HG03139 (cell line): Measurements from ENCODE around the gene ANKRD34A.
A peak's percentile ranks its signal among the peaks of the same experiment; 100 is the strongest.

Experiments used
- ATAC-seq: cut with Tn5 transposase; IDR thresholded peaks from one replicate; pipeline ENCODE4 v1.9.1; 2021; ENCODE audit not compliant: unreplicated experiment

ANKRD34A gene

DNA sequence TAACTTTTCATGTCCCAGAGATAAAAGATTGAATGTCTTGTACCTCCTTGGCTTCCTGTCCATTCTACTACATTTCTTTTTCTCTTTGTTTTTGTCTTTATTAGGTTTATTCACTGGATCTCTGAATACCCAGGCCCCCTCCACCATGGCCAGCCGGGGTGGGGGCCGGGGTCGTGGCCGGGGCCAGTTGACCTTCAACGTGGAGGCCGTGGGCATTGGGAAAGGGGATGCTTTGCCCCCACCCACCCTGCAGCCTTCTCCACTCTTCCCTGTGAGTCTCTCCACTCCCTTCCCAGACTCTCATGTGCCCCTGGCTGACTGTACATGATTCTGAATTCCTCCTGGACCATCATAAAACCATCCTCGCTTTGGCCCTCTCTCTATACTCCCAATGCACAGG lies 10.3 kb upstream of the ANKRD34A start:
- no peak for ATAC-seq

DNA sequence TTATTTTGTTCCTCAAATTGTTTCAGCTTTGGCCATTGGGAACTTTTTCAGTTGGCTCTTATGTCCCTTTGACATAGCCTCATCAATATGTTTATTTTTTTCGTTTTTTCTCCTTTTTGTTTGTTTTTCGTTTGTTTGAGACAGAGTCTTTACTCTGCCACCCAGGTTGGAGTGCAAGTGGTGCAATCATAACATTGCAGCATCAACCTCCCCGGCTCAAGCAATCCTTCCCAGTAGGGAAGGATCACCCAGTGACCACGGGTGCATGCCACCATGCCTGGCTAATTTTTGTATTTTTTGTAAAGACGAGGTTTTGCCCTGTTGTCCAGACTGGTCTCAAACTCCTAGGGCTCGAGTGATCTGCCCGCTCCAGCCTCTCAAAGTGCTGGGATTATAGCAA lies 8.2 kb upstream of the ANKRD34A start:
- no peak for ATAC-seq

DNA sequence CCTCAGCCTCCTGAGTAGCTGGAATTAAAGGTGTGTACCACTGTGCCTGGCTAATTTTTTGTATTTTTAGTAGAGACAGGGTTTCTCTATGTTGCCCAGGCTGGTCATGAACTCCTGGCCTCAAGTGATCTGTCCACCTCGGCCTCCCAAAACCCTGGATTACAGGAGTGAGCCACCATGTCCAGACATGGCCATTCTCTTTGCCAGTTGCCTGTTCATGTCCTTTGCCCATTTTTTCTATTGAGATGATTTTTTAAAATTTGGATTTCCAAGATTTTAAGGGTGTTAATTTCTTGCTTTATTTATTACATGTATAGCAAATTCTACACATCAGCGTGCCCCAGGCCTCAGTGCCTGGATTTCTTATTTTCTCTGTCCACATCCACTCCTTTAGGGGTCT lies 2.9 kb upstream of the ANKRD34A start:
- no peak for ATAC-seq

DNA sequence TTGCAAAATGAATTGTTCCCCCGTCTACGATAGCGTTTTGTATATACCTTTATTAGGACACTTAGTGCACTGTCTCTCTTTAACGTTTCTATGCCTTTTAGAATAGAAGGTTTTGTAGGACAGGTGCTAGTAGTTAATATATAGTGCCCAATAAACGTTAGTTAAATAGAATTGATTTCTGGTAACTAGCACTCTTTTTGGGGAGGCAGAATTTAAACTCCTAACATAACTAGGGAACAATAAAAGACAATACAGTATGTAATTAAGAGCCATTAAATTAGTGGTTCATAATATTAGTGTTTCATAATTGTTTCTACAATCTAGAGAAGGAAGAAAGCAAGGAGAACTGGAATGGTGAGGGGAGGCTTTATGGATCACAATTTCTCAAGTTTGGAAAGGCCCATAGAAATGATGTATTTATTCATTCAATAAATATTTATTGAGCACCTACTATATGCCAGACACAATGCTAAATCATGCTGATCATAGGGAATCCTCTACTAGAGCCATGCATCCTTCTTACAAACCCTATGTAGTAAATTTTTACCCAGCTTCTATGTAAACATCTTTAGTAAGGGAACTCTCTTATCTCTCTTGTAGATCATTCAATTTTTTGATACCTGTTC lies 857 bp upstream of the ANKRD34A start:
- no peak for ATAC-seq

DNA sequence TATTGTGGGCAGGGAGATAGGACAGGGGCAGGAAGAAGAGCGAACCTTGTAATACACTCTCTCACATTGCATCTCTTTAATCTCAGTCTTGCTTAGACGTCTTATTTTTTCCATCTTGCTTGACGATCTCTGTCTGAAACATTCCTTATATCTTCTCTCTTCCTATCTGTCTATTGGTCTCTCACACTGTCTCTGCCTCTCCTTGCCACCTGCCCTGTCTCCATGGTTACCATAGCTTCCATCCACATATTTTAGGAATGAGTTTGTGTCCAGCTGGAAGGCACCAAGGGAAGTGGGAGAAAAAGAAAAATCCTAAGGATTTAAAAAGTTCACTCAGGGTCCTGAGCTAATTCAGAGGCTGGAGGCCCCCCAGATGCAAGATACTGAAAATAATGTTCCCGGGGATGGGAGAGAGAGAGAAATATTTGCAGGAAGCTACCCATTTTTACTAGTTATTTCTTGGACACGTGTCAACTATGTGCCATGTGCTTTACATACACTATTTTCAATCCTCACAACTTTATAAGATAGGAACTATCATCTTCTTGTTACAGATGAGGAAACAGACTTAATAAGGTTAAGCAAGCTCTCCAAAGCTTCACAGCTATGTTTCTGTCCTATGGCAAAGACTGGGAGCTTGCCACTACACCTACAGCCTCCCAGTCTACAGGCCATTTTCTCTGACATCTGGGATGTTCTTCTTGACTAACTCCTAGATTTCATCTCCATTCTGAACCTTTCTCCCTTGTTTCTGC lies 933 bp downstream of the ANKRD34A start:
- ATAC-seq: no peak

DNA sequence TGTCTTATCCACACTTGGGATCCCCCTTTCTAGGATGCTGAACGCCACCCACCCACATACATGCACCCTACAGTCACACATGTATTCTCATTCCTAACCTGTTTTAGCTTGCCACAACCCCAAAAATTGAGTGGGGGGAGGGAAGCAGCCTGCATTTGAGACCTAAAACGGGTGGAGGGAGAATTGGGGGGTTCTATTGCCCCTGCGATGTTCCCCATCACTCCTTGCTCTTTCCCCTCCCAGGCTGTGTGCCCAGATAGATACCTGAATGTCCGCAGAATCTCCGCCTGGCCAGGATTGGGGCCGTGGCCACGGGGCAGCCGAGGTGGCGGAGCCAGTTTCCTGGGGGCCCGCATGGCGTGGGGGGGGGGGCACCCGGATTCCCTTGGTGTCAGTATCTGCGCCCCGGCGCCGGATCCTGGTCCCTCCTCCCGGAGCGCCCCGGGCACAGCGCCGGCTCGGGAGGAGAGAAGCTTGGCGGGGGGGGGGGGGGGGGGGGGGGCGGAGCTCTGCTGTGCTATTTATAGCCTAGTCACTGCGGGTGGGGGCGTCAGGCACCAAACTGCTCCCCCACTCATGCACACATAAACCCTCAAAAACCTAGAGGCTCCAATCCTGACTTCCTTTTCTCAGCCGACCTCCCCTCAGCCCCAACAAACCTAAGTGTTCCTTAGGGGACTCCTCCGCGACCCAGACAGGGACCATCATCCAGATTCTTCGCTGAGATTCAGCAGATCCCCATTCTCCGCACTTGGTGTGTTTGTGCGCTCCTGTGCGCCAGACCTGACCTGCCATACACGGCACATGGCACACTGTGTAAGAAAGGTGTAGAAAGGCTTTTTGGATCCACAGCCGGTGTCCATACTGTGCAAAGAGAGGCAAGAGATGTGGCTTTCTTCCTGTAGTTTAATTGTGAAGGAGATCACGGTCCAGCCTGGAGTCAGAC lies 1.9 kb downstream of the ANKRD34A start:
- no peak for ATAC-seq

DNA sequence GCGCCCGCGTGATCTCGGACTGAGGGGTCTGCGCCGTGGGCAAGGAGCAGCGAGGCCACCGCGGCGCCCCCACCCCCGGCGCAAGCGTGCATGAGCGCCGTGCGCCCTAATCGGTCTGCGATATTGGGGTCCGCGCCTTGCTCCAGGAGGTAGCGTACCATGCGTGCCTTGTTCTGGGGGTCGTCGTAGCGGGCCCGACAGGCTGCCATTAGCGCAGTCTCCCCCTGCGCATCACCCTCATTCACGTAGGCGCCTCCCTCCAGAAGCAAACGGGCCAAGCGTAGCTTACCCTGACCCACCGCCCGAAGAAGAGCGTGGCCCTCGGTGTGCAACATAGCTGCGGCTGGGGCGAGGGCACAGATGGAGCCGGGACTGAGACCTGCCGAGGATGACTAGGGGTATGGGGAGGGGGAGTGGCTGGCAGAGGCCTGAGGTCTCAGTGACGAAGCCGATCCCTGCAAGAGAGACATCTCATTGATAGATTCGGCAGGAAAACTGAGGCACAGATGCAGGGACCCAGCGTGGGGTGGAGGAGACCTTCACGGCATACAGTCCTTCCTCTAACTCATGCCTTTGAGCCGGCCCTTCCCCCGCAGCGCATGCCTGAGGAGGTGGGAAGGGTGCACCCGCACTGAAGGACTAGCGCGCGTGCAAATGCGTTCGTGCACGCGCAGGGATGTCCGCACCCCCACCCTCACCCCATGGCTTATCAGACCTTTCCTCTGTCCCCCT lies 2.8 kb downstream of the ANKRD34A start:
- no peak for ATAC-seq

DNA sequence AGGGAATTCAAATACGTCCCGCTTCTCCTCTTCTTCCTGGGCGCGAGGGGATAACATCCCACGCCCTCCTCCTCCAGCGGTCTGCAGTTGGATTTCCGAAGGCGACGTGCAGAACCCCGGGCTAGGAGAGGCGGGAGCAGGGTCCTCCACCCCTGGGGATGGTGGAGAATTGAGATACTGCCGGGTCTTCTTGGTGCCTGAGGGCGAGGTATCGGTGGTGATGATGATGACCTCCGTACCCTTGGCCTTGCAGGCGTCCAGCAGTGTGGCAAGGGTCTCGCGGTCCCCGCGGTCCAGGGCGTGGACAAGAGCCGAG lies 3.3 kb downstream of the ANKRD34A start:
- no peak for ATAC-seq

DNA sequence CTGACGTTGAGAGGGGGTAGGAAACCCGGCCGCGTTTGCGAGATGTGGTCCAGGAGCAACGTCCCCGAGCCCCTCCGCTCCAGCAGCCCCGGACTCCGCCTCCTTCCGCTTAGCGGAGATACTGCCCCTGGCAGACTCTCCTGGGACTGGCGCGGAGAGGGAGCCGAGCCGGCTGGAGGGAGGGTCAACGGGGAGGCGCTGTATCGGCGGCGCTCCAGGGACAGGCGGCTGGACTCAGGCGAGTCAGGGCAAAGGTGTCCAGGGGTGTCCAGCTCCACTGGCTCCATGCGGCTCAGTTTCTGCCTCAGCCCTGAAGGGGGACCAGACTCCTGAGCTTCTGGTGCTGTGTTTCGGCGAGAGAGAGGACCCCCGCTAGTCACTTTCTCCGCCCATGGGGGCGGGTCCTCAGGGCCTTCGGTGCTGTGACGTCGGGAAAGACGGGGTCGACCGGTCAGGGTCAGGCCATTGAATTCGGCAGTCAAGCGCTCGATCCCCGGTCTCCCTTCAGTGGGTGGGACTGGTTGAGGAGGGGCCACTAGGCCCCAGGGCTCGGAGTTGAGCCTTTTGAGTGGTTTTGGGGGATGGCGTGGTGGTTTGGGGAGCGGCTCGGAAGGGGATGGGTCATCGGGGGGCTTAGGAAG lies 3.8 kb downstream of the ANKRD34A start:
- ATAC-seq: no peak

DNA sequence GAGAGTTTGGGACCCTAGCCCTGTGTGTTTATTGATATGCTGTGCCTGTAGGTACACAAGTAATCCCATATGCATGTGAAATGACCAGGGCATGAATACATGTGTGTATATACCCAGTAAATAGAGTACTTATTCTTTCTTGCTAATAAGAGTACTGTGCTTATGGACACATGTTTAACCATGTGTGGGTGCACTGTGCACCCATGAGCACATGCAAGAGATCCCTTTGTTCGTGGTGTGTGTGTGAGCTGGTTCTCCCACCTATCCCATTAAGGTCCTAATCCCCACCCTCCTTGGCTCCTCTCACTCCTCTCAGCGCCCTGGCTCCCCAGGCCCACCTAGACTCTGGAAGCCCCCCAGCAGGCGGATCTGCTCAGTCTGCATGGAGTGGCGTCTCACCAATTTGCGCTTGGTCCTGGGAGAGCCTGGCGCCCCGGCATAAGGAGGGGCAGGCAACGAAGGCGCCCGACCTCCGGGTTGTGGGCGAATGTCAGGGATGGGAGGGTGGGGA lies 4.4 kb downstream of the ANKRD34A start:
- no peak for ATAC-seq

DNA sequence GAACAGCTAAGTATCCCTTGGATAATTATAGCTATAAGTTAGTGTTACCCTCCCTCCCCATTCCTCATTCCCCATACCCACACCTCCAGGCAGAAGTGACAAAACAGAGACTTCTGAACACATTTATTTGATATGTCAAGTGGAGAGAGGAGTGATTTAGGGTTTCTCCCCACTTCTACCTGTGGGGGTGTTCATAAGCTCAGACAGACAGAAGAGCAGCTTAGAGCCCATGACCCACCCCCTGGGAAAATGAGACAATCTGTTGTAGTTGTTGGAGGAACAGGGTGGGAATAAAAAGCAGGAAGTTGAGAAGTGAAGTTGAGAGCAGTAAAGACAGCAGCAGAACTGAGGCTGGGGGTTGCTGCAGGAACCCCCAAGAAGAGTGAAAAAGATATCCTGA lies 5.0 kb downstream of the ANKRD34A start:
- no peak for ATAC-seq

DNA sequence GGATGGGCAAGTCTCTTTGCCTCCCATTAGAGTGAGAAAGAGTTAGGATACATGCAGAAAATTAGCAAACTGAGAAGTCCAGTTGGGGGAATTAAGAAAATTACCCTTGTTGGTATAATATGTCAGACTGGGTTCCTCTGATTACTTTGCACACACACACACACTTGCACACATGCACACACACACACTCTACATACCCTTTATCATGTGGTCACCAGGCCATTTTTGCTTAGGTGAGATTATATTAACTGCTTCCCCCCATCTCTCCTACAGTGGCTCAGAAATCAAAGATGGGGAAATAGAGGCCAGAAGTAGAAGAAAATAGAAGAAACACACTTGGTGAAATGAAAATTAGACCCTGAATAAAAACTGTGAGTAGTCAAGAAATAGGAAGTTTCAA lies 5.6 kb downstream of the ANKRD34A start:
- no peak for ATAC-seq

DNA sequence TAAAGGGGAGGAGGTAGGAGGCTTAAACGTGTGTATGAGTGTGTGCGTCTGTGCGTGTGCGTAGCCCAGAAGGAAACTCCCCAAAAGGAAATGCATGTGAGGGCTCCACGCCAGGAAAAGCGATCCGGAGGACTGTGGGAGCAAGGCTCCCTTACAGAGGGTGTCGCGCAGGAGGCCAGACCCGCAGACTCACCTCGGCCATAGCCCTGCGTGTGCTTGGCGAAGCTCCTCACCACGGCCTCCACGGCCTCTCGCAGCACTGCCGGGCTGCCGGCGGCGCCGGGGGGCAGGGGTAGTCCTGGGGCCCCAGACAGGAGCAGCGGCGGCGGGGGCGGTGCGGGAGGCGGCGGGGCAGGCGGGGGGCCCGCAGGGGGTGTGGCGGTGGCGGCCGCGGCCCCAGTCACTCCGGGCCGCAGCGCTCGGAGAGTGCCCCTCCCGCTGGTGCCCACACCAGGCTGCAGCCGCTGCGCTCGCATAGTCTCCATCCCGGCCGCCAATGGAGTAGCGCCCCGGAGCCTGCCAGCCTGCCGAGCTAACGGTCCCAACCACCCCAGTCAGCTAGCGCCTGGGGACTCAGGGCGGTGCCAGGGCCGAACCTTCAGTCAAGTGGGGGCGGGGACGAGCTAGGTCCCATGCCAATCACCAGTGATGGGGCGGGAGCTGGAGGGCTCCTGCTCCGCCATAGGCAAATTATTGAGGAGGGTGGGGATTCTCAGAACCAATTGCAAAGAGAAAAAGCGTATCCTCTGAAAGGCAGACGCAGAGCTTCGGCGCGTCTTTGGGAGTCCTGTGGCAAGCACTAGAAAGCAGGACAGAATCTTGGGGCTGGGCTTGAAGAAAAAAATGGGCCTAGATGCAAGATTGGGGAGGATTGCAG lies 6.7 kb downstream of the ANKRD34A start, which contains the start of gene LIX1L:
LIX1L (minus strand) TSS at position 575 of the 877 bp plus-strand sequence; CDS start at position 485, 90 bp downstream.
- peak; percentile 78 for ATAC-seq

DNA sequence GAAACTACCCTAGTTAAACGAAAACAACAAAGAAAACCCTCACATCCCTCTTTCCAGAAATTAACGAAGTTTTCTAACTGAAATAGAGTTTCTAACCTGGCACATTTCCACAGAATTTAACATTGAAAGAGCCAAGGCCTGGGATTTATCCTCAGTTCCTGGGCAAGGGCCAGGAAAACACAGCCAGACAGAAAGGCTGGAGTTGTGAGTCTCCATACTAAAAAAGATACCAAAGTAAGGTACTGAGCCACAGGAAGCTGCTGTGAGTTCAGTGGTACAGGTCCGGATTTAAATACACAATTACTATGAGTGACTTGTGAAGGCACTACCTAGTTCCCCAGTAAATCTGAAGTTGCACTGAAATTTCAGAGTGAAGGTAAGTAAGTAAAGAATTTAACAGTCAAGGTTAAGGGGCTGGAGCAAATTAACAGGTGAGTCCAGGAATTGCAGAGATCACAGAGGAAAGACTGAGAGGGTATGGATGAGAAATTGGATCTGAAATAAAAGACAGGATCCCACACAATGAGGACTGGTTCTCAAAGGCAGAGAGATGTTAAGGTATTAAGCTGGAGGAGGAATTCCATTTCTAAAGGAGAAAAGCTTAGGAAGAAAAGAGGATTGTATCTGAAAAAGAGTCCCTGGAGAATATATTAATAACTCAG lies 7.5 kb downstream of the ANKRD34A start:
- no peak for ATAC-seq

DNA sequence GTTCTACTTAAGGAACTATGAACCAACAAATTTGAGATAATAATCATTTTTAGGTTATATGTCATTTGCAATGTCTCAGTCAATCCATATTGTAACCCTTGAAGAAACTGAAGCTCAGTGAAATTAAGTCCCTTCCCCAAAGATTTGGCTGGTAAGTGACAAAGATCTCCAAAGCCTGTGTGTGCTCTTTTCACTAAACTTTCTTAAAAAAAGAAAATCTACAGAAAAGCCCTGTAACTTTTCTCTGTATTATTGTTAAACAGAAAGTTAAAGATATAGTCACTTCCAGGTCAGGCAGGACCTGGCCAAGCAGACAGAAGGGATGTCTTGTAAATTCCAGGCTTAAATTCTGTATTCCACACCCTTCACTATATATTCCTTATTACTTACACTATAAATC lies 8.0 kb downstream of the ANKRD34A start:
- ATAC-seq: no peak

DNA sequence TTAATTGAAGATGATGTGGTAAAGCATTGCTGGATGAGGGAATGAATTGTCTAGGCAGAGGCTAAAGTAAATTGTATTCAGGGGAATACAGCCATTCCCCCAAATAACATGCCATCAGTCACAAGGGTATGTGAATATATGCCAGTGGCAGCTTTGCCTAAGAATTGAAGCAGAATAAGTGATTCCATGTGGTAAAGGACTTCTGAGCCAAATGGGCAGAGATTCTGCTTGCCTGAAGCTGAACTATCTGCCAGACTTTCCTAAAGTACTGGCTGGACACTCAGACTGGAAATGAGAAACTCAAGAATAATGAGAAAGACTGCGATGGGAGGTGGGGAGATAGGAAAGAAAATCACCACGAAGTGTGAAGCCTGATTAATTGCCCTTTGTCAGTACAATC lies 8.9 kb downstream of the ANKRD34A start:
- ATAC-seq: no peak

DNA sequence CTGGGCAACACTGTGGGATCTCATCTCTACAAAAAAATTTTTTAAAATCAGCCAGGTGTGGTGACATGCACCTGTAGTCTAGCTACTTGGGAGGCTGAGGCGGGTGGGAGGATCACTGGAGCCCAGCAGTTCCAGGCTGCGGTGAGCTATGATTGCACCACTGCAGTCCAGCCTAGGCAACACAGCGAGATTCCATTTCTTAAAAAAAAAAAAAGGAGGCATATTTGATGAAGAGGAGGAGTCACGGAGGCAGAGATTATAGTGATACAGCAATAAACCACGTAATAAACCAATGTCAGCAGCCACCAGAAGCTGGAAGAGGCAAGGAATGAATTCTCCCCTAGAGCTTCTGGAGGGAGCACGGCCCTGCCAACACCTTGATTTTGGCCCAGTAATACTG lies 10.5 kb downstream of the ANKRD34A start:
- no peak for ATAC-seq

DNA sequence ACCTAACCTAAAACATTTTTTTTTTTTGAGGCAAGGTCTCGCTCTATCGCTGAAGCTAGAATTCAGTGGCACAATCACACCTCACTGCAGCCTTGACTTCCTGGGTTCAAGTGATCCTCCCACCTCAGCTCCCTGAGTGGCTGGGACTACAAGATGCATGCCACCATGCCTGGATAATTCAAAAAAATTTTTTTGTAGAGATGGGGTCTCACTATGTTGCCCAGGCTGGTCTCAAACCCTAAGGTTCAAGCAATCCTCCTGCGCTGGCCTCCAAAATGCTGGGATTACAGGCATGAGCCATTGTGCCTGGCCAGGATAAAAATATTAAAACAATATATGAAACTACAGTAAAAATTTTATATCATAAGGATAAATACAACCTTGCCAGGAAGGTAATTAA lies 11.5 kb downstream of the ANKRD34A start:
- ATAC-seq: no peak

DNA sequence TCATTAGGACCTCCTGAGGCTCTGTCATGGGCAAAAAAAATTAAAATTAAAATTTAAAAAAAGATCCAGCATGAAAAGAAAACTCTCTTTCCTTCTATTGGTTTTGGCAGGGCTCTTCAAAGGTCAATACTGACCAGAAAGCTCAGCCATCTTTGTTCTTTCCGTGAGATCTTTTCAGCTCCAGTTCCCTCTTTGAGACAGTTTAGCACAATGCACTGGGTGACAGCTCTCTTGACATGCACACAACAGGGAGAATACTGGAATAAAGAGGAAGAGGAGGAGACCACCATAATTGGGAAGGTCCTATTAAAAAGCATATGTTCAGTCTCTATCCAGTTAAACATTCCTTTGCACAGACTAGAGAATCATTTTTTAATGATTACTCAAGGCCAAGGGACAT lies 12.8 kb downstream of the ANKRD34A start:
- ATAC-seq: no peak
